DND-41 (cell line): ENCODE results near the gene CACTIN.

Experiments
- ATAC-seq: fragments of 200-7000 bp; cut with Tn5 transposase; 3 replicates; pipeline ENCODE4 v1.9.1; 2021; ENCODE audit warnings: low read depth; ENCODE audit not compliant: insufficient read depth
- DNase-seq: peaks from one replicate; pipeline ENCODE4 v3.0.0-alpha.2; 2020
- H2AFZ ChIP-seq: 2 replicates; pipeline ENCODE4 v1.6.0; 2012; ENCODE audit warnings: low read depth, low read length
- H3K27ac ChIP-seq: 2 replicates; pipeline ENCODE4 v1.5.1; 2012; ENCODE audit warnings: low read length, inconsistent platforms
- H3K27me3 ChIP-seq: fragments of 200-600 bp; sonication (generic); 2 replicates; pipeline ENCODE4 v1.6.0; 2012; ENCODE audit warnings: low read length, mild to moderate bottlenecking, inconsistent platforms; ENCODE audit not compliant: insufficient read depth, poor library complexity
- H3K36me3 ChIP-seq: 2 replicates; pipeline ENCODE4 v1.5.1; 2012; ENCODE audit warnings: low read length, inconsistent platforms; ENCODE audit not compliant: insufficient read depth
- H3K4me1 ChIP-seq: 2 replicates; pipeline ENCODE4 v1.5.1; 2012; ENCODE audit warnings: mild to moderate bottlenecking, low read length; ENCODE audit not compliant: insufficient read depth
- H3K4me2 ChIP-seq: 2 replicates; pipeline ENCODE4 v1.6.0; 2012; ENCODE audit warnings: mild to moderate bottlenecking, moderate library complexity, low read length, inconsistent platforms; ENCODE audit not compliant: insufficient read depth
- H3K4me3 ChIP-seq, 2 experiments: fragments of 200-600 bp in 1 of 2; shearing (Covaris generic) in 1 of 2; 2 replicates each; pipeline ENCODE4 v1.5.1; 2012 to 2016; ENCODE audit warnings: inconsistent platforms in 2 of 2, low read length in 2 of 2, mild to moderate bottlenecking in 2 of 2, low read depth in 1 of 2, moderate library complexity in 1 of 2
- H3K79me2 ChIP-seq: 2 replicates; pipeline ENCODE4 v1.6.0; 2012; ENCODE audit warnings: low read length, inconsistent platforms; ENCODE audit not compliant: insufficient read depth
- H3K9ac ChIP-seq: 2 replicates; pipeline ENCODE4 v1.6.0; 2012; ENCODE audit warnings: low read depth, mild to moderate bottlenecking, inconsistent platforms, low read length, moderate library complexity
- H3K9me3 ChIP-seq: 2 replicates; pipeline ENCODE4 v1.5.1; 2012; ENCODE audit warnings: low read length, moderate library complexity, mild to moderate bottlenecking, inconsistent platforms; ENCODE audit not compliant: insufficient read depth, severe bottlenecking
- H4K20me1 ChIP-seq: 2 replicates; pipeline ENCODE4 v1.6.0; 2012; ENCODE audit warnings: low read length; ENCODE audit not compliant: insufficient read depth
- EZH2 ChIP-seq: IDR thresholded peaks from 3 replicates; pipeline ENCODE4 v1.6.1; 2012; ENCODE audit warnings: borderline replicate concordance, low read depth, mild to moderate bottlenecking, moderate library complexity, low read length, inconsistent platforms; ENCODE audit not compliant: severe bottlenecking
- TF ChIP-seq, protein P1 (sequence below): IDR thresholded peaks from 2 replicates; pipeline ENCODE4 v1.5.1; 2012; ENCODE audit warnings: borderline replicate concordance, low read length, moderate library complexity, mild to moderate bottlenecking; ENCODE audit not compliant: poor library complexity, severe bottlenecking; ENCODE audit errors: extremely low read depth

CACTIN gene

DNA sequence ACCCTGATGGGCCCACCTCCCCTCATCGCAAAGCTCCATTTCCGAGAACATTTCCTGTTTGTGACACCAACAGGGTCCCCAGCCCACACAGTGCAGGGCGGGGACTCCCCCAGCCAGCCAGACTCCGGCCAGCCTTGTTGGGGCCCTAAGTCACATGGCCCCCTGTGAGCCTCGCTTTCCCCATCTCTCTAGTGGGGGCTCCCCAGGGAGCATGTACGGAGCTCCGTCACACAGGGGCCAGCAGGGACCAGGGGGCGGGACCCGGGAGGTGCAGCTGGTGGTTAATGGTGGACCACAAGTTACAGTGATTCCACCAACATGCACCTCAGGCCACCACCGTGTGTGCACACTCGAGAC is 21.6 kb downstream of the CACTIN start:
- no peaks in the 10 kb centered on the region for H3K27me3 ChIP-seq
- H3K9me3 ChIP-seq: no peaks in the 10 kb centered on the region
- TF ChIP-seq, protein P1, sequence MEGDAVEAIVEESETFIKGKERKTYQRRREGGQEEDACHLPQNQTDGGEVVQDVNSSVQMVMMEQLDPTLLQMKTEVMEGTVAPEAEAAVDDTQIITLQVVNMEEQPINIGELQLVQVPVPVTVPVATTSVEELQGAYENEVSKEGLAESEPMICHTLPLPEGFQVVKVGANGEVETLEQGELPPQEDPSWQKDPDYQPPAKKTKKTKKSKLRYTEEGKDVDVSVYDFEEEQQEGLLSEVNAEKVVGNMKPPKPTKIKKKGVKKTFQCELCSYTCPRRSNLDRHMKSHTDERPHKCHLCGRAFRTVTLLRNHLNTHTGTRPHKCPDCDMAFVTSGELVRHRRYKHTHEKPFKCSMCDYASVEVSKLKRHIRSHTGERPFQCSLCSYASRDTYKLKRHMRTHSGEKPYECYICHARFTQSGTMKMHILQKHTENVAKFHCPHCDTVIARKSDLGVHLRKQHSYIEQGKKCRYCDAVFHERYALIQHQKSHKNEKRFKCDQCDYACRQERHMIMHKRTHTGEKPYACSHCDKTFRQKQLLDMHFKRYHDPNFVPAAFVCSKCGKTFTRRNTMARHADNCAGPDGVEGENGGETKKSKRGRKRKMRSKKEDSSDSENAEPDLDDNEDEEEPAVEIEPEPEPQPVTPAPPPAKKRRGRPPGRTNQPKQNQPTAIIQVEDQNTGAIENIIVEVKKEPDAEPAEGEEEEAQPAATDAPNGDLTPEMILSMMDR: no peak
- TF ChIP-seq EZH2: no peak
- ATAC-seq (peak; percentile 38; the same call in 1 of the 3 replicates), DNase-seq (no peak)
- H3K4me1 ChIP-seq: no peaks in the 10 kb centered on the region
- no peak overlapping the region for H3K4me2 ChIP-seq
- H3K4me3 ChIP-seq: no peak overlapping the region
- no peak overlapping the region for H3K27ac ChIP-seq
- H3K36me3 ChIP-seq: no peaks in the 10 kb centered on the region
- H3K9ac ChIP-seq: no peak overlapping the region
- no peaks in the 10 kb centered on the region for H3K79me2 ChIP-seq
- H2AFZ ChIP-seq: no peak overlapping the region
- H4K20me1 ChIP-seq: no peaks in the 10 kb centered on the region

GRCh38 chr19:3604227-3604986 is 22.2 kb downstream of the CACTIN start:
- no peak for DNase-seq
- Histone ChIP-seq H2AFZ (no peak overlapping the region), H3K4me1 (no peaks in the 10 kb centered on the region), H4K20me1 (no peaks in the 10 kb centered on the region), H3K4me2 (no peak overlapping the region), H3K4me3 (no peak overlapping the region), H3K27me3 (no peaks in the 10 kb centered on the region), H3K27ac (no peak overlapping the region), H3K79me2 (no peaks in the 10 kb centered on the region), H3K36me3 (no peaks in the 10 kb centered on the region), H3K9ac (no peak overlapping the region), H3K9me3 (no peaks in the 10 kb centered on the region)
- ATAC-seq: no peak
- TF ChIP-seq EZH2: no peak
- TF ChIP-seq, protein P1: no peak

DNA sequence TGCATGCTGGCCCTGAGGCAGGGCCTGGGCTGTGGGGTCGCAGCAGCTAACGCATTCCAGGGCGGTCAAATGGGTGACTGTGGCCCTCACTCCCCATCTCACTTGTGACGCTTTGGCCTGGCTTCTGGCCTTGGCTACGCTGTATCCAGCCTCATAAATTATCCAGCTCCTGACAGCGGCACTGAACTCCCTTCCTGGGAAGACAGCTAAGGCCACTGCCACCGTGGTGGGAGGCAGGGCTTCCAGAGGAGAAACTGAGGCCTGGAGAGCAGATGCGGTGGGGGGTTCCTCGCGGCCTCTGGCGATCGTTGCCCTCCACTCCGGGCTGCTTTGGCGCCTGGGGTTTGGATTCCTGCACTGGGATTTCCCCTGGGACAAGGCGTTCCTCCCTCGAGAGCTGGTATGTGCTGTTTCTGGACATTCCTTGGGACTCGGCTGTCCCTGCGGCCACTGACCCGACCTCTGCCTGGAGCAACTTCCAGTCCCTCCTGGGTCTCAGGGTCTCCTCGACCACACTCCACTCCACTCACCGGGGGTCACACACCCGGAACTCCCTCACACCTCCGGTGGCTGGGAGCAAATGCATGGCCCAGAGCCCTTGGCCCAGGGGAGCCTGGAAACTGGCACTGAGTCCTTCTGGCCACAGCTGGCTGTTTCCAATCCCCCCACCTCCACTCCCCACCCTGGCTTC is 23.3 kb downstream of the CACTIN start:
- Histone ChIP-seq H3K4me3 (no peak overlapping the region), H4K20me1 (no peaks in the 10 kb centered on the region), H3K27me3 (no peaks in the 10 kb centered on the region), H3K9me3 (no peaks in the 10 kb centered on the region), H3K9ac (no peak overlapping the region), H3K4me2 (no peak overlapping the region), H3K27ac (no peak overlapping the region), H3K79me2 (no peaks in the 10 kb centered on the region), H3K36me3 (no peaks in the 10 kb centered on the region), H2AFZ (no peak overlapping the region), H3K4me1 (no peaks in the 10 kb centered on the region)
- no peak for TF ChIP-seq EZH2
- TF ChIP-seq, protein P1: no peak
- DNase-seq (no peak), ATAC-seq (no peak)

GRCh38 chr19:3601021-3601420 is 25.6 kb downstream of the CACTIN start:
- Histone ChIP-seq H2AFZ (no peak overlapping the region), H3K4me1 (no peaks in the 10 kb centered on the region), H3K4me2 (no peak overlapping the region), H4K20me1 (no peaks in the 10 kb centered on the region), H3K27ac (no peak overlapping the region), H3K27me3 (no peaks in the 10 kb centered on the region), H3K79me2 (no peaks in the 10 kb centered on the region), H3K36me3 (no peaks in the 10 kb centered on the region), H3K4me3 (no peak overlapping the region), H3K9me3 (no peaks in the 10 kb centered on the region), H3K9ac (no peak overlapping the region)
- TF ChIP-seq, protein P1: no peak
- TF ChIP-seq EZH2: no peak
- no peak for DNase-seq
- ATAC-seq: no peak
